Measurements from ENCODE around the gene TEX13D. TPM values are rescaled to one million over a fixed set of nuclear protein-coding genes. Genes with fewer than 3 reads are reported as not detected.

The TEX13D gene
- polyA plus RNA-seq, 1 experiment, result not detected

DNA sequence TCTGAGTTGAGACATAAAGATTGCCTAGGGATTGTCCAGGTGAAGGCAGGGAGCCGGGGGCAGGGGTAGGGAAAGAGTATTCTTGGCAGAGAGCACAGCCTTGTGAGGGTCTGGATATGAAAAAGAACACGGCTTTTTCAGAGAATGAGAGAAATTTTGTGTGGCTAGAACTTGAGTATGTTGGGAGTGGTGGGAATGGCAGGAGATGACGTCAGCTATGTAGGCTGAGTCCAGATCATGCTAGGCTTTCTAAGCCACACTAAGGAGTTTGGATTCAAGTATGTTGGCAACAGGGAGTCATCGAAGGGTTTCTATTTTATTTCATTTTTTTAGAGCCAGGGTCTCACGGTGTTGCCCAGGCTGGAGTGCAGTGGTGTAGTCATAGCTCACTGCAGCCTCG is 53.9 kb downstream of the TEX13D start:
- Histone ChIP-seq H3K36me3 (ENCODE audit: control insufficient read depth, insufficient read depth, low read length) (no peaks in the 10 kb centered on the region), H3K4me3 (ENCODE audit: low read depth, low read length) (no peak overlapping the region), H3K27me3 (ENCODE audit: control insufficient read depth, insufficient read depth, low read length) (no peaks in the 10 kb centered on the region)
- DNase-seq (ENCODE audit: low read depth), result no peak
- TF ChIP-seq, protein P1, sequence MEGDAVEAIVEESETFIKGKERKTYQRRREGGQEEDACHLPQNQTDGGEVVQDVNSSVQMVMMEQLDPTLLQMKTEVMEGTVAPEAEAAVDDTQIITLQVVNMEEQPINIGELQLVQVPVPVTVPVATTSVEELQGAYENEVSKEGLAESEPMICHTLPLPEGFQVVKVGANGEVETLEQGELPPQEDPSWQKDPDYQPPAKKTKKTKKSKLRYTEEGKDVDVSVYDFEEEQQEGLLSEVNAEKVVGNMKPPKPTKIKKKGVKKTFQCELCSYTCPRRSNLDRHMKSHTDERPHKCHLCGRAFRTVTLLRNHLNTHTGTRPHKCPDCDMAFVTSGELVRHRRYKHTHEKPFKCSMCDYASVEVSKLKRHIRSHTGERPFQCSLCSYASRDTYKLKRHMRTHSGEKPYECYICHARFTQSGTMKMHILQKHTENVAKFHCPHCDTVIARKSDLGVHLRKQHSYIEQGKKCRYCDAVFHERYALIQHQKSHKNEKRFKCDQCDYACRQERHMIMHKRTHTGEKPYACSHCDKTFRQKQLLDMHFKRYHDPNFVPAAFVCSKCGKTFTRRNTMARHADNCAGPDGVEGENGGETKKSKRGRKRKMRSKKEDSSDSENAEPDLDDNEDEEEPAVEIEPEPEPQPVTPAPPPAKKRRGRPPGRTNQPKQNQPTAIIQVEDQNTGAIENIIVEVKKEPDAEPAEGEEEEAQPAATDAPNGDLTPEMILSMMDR (IDR thresholded peaks at IDR 0.05; ENCODE audit: insufficient read depth, low read depth, low read length), result no peak
- CTCF ChIA-PET, result no interaction called here
- POLR2A ChIA-PET, result no interaction called here

Small RNAs within 50 kb of the gene (small RNA-seq; reads per million reads assigned to genes)
- not detected for gene AL022718.1 (ENCODE audit: insufficient read length, low read depth, low replicate concordance)

Other genes starting within 250 kb of the TEX13D start
- not detected in 2 replicates for gene SH2D1A, start 13.9 kb downstream of the TEX13D start, polyA plus RNA-seq (2011; rRNA removed)